IMR-90 (cell line): ENCODE measurements around the gene DBN1. TPM values are rescaled to one million over a fixed set of nuclear protein-coding genes. Genes with fewer than 3 reads are reported as not detected.
A peak's percentile ranks its signal among the peaks of the same experiment; 100 is the strongest.

Source experiments
- ATAC-seq: fragments of 200-7000 bp; cut with Tn5 transposase; 2 replicates; pipeline ENCODE4 v1.9.1; 2020; ENCODE audit warnings: low read depth, mild to moderate bottlenecking, moderate library complexity
- BruUV-seq: library from RNA; stranded (reverse); fragments of 400-500 nt; replicated peaks from 2 replicates; lab custom pipeline; 2021; lab: Mats Ljungman, UMichigan
- CTCF ChIA-PET: fragments of 300-600 bp; formaldehyde crosslinking; extraction: SDS; loops from one replicate; lab custom pipeline; 2021; ENCODE audit warnings: antibody characterized with exemption; lab: Yijun Ruan, JAX
- POLR2A ChIA-PET: fragments of 300-600 bp; sonication (Branson Sonifier 250); formaldehyde crosslinking; loops from one replicate; lab custom pipeline; 2022; ENCODE audit warnings: antibody characterized with exemption; ENCODE audit not compliant: unreplicated experiment; lab: Charles Lee
- DNase-seq: peaks from one replicate; pipeline ENCODE4 v3.0.0; 2013
- H2AFZ ChIP-seq: replicated peaks from 2 replicates; pipeline ENCODE3; 2013; ENCODE audit warnings: low read length, mild to moderate bottlenecking; ENCODE audit not compliant: poor library complexity
- H2AK5ac ChIP-seq: 2 replicates; pipeline ENCODE4 v1.6.1; 2013; ENCODE audit warnings: low read depth, low read length, inconsistent platforms
- H2AK9ac ChIP-seq: replicated peaks from 2 replicates; pipeline ENCODE3; 2013; ENCODE audit warnings: mild to moderate bottlenecking, low read depth, low read length, moderate library complexity; ENCODE audit not compliant: poor library complexity
- H2BK120ac ChIP-seq: 2 replicates; pipeline ENCODE4 v1.6.1; 2013; ENCODE audit warnings: low read depth, low read length, inconsistent platforms
- H2BK15ac ChIP-seq: 3 replicates; pipeline ENCODE4 v1.6.1; 2013; ENCODE audit warnings: low read depth, low read length, inconsistent platforms
- H2BK20ac ChIP-seq: 2 replicates; pipeline ENCODE4 v1.6.1; 2013; ENCODE audit warnings: low read depth, mild to moderate bottlenecking, inconsistent platforms, low read length, moderate library complexity
- H2BK5ac ChIP-seq: 2 replicates; pipeline ENCODE4 v1.6.1; 2013; ENCODE audit warnings: mild to moderate bottlenecking, low read depth, low read length, inconsistent platforms; ENCODE audit not compliant: poor library complexity, severe bottlenecking
- H3K14ac ChIP-seq: replicated peaks from 2 replicates; pipeline ENCODE4 v1.6.1; 2013; ENCODE audit warnings: low read depth, low read length, inconsistent platforms
- H3K18ac ChIP-seq: 2 replicates; pipeline ENCODE4 v1.6.1; 2013; ENCODE audit warnings: low read depth, low read length, control low read depth
- H3K23ac ChIP-seq: 2 replicates; pipeline ENCODE4 v1.6.1; 2013; ENCODE audit warnings: low read depth, low read length, inconsistent platforms
- H3K27ac ChIP-seq: 2 replicates; pipeline ENCODE4 v1.5.1; 2013; ENCODE audit warnings: mild to moderate bottlenecking, control low read depth, low read length; ENCODE audit not compliant: insufficient read depth
- H3K27me3 ChIP-seq: 2 replicates; pipeline ENCODE4 v1.6.1; 2013; ENCODE audit warnings: low read length; ENCODE audit not compliant: control insufficient read depth, insufficient read depth
- H3K36me3 ChIP-seq: 2 replicates; pipeline ENCODE4 v1.6.1; 2013; ENCODE audit warnings: low read length, mixed read lengths; ENCODE audit not compliant: control insufficient read depth, insufficient read depth
- H3K4ac ChIP-seq: 2 replicates; pipeline ENCODE4 v1.6.1; 2013; ENCODE audit warnings: low read depth, low read length, inconsistent platforms
- H3K4me1 ChIP-seq: 2 replicates; pipeline ENCODE4 v1.6.1; 2013; ENCODE audit warnings: low read length, mixed read lengths; ENCODE audit not compliant: control insufficient read depth, insufficient read depth
- H3K4me2 ChIP-seq: 2 replicates; pipeline ENCODE4 v1.6.1; 2013; ENCODE audit warnings: low read depth, mild to moderate bottlenecking, control low read depth, low read length, moderate library complexity
- H3K4me3 ChIP-seq: 2 replicates; pipeline ENCODE4 v1.5.1; 2013; ENCODE audit warnings: low read depth, mild to moderate bottlenecking, control low read depth, low read length, moderate library complexity; ENCODE audit not compliant: insufficient read depth
- H3K56ac ChIP-seq: 2 replicates; pipeline ENCODE4 v1.6.1; 2013; ENCODE audit warnings: low read length, inconsistent platforms; ENCODE audit not compliant: insufficient read depth; ENCODE audit errors: extremely low read depth
- H3K79me1 ChIP-seq, 2 experiments: 2 replicates each; pipeline ENCODE4 v1.6.1; 2013; ENCODE audit warnings: low read length in 2 of 2, inconsistent platforms in 1 of 2, low read depth in 1 of 2
- H3K9ac ChIP-seq: 2 replicates; pipeline ENCODE4 v1.6.1; 2013; ENCODE audit warnings: low read depth, low read length, control low read depth
- H3K9me1 ChIP-seq: 2 replicates; pipeline ENCODE4 v1.6.1; 2013; ENCODE audit warnings: low read length, inconsistent platforms; ENCODE audit not compliant: insufficient read depth
- H3K9me3 ChIP-seq: 2 replicates; pipeline ENCODE4 v1.6.1; 2013; ENCODE audit warnings: low read length; ENCODE audit not compliant: control insufficient read depth, insufficient read depth
- H4K20me1 ChIP-seq: 2 replicates; pipeline ENCODE4 v1.6.1; 2013; ENCODE audit warnings: low read length, inconsistent platforms; ENCODE audit not compliant: insufficient read depth
- H4K5ac ChIP-seq: 2 replicates; pipeline ENCODE4 v1.6.1; 2013; ENCODE audit warnings: mild to moderate bottlenecking, low read depth, low read length, control low read depth
- H4K8ac ChIP-seq, 2 experiments: 2 replicates each; pipeline ENCODE4 v1.6.1; 2013; ENCODE audit warnings: low read depth in 2 of 2, low read length in 2 of 2, control low read depth in 1 of 2, inconsistent platforms in 1 of 2
- H4K91ac ChIP-seq: 2 replicates; pipeline ENCODE4 v1.6.1; 2013; ENCODE audit warnings: low read depth, low read length, inconsistent platforms; ENCODE audit not compliant: insufficient read depth
- BHLHE40 ChIP-seq: fragments of 150-350 bp; IDR thresholded peaks from 2 replicates; pipeline ENCODE4 v1.6.1; 2016; ENCODE audit warnings: mild to moderate bottlenecking, low read depth, low read length
- CHD1 ChIP-seq: IDR thresholded peaks from 2 replicates; pipeline ENCODE4 v1.6.1; 2012; ENCODE audit warnings: low read depth, low read length, improper control_type of control experiment
- CTCF ChIP-seq: conservative IDR thresholded peaks from 2 replicates; pipeline ENCODE4 v1.5.1; 2012; ENCODE audit warnings: mild to moderate bottlenecking, low read depth, low read length, improper control_type of control experiment
- MAFK ChIP-seq: IDR thresholded peaks from 2 replicates; pipeline ENCODE4 v1.6.1; 2012; ENCODE audit warnings: low read depth, low read length, improper control_type of control experiment
- MAZ ChIP-seq: IDR thresholded peaks from 2 replicates; pipeline ENCODE4 v1.6.1; 2012; ENCODE audit warnings: low read depth, mild to moderate bottlenecking, low read length, improper control_type of control experiment, moderate library complexity, borderline replicate concordance
- MXI1 ChIP-seq: IDR thresholded peaks from 2 replicates; pipeline ENCODE4 v1.6.1; 2012; ENCODE audit warnings: low read depth, mild to moderate bottlenecking, low read length, moderate library complexity, borderline replicate concordance
- NFE2L2 ChIP-seq: fragments of 150-350 bp; IDR thresholded peaks from 2 replicates; pipeline ENCODE4 v1.6.1; 2016; ENCODE audit warnings: low read depth, mild to moderate bottlenecking, low read length
- POLR2A ChIP-seq: IDR thresholded peaks from 2 replicates; pipeline ENCODE4 v1.6.1; 2012; ENCODE audit warnings: mild to moderate bottlenecking, low read depth, low read length
- RAD21 ChIP-seq: IDR thresholded peaks from 2 replicates; pipeline ENCODE4 v1.6.1; 2012; ENCODE audit warnings: low read length, improper control_type of control experiment
- RFX5 ChIP-seq: IDR thresholded peaks from 2 replicates; pipeline ENCODE4 v1.8.0; 2012; ENCODE audit warnings: low read depth, mild to moderate bottlenecking, low read length, moderate library complexity
- WGBS, 2 experiments: methylation state at CpG; one replicate each; pipeline versions ENCODE4 v1.1.5 to v1.1.7; 2013; ENCODE audit warnings: missing lambda C conversion rate in 2 of 2; ENCODE audit not compliant: insufficient read length in 1 of 2; ENCODE audit errors: extremely low coverage in 2 of 2; 5-methylcytosine and 5-hydroxymethylcytosine counted together
- dilution Hi-C: fragments of 300-500 bp; cut with HindIII; formaldehyde crosslinking; loops from one replicate; pipeline ENCODE4 v1.14.3; 2018; ENCODE audit warnings: low sequenced_read_pairs; ENCODE audit not compliant: unreplicated experiment
- in situ Hi-C: fragments of 300-500 bp; cut with MboI; formaldehyde crosslinking; loops from 3 replicates; pipeline ENCODE4 v1.14.3; 2019; ENCODE audit warnings: low sequenced_read_pairs, inconsistent platforms, mixed read lengths
- intact Hi-C: fragments of 100-400 bp; cut with micrococcal nuclease; formaldehyde crosslinking; loops from 2 replicates; pipeline ENCODE4 v1.10.0; 2022
- polyA plus RNA-seq, 3 experiments: library from polyadenylated mRNA; depleted of rRNA; stranded (reverse); fragments of >200 nt; gene quantifications; 2 replicates each; pipeline ENCODE4 v1.2.3, GENCODE V29; 2012; ENCODE audit warnings: low replicate concordance in 1 of 3
- total RNA-seq: library from RNA; depleted of rRNA; stranded (reverse); fragments of >200 nt; gene quantifications from 2 replicates; pipeline ENCODE4 v1.2.3, GENCODE V29; 2012
- TF ChIP-seq, protein P1 (sequence below): fragments of 150-350 bp; IDR thresholded peaks from 2 replicates; pipeline ENCODE4 v1.6.1; 2016; ENCODE audit warnings: low read depth, mild to moderate bottlenecking, low read length, moderate library complexity, borderline replicate concordance
- TF ChIP-seq, protein P2 (sequence below): fragments of 150-350 bp; IDR thresholded peaks from 2 replicates; pipeline ENCODE4 v1.6.1; 2017; ENCODE audit warnings: mild to moderate bottlenecking, antibody characterized with exemption, low read length, low read depth

The DBN1 gene
- total and polyA plus RNA-seq, 2 of the 4 experiments (the other 2 are of a cell fraction), result 122 to 187 TPM

GRCh38 chr5:177430140-177430951 lies 43.1 kb downstream of the DBN1 start:
- no peak overlapping the region for H3K9ac ChIP-seq
- no peak for DNase-seq
- H3K23ac ChIP-seq, result no peak overlapping the region
- H3K27me3 ChIP-seq, result no peaks in the 10 kb centered on the region
- in situ Hi-C loops, result no loop called here
- no peak overlapping the region for H2BK120ac ChIP-seq
- H4K8ac ChIP-seq, result no peak overlapping the region
- H2BK20ac ChIP-seq, result no peak overlapping the region
- peak overlapping the region; percentile 49 for H2AK9ac ChIP-seq
- intact Hi-C loops, result no loop called here
- no peak overlapping the region for H3K56ac ChIP-seq
- no peak for ATAC-seq
- no peak overlapping the region for H3K4me3 ChIP-seq
- no peak overlapping the region for H3K27ac ChIP-seq
- H2AFZ ChIP-seq, result no peak overlapping the region
- H3K4me1 ChIP-seq, result peaks cover 13% of the 10 kb centered on the region
- H3K14ac ChIP-seq, result no peak overlapping the region
- H3K18ac ChIP-seq, result no peak overlapping the region
- no peaks in the 10 kb centered on the region for H3K9me3 ChIP-seq
- H3K36me3 ChIP-seq, result peaks cover 31% of the 10 kb centered on the region
- ChIA-PET CTCF (interaction anchor here (0.8 kb wide), 1 partner anchor 15 kb away, joined by 3 read pairs; no protein-coding TSS in a partner anchor), POLR2A (no interaction called here)
- H3K79me1 ChIP-seq, result peaks cover 13 to 48% of the 10 kb centered on the region in 2 experiments
- H2AK5ac ChIP-seq, result no peak overlapping the region
- peaks cover 9% of the 10 kb centered on the region for H3K9me1 ChIP-seq
- H2BK15ac ChIP-seq, result no peak overlapping the region
- no peak overlapping the region for H4K5ac ChIP-seq
- H4K91ac ChIP-seq, result no peak overlapping the region
- no peak overlapping the region for H3K4me2 ChIP-seq
- WGBS, 2 experiments, result 91% methylated on average over 16 of the region's 26 CpGs; no CpG with 5 or more reads in 1 of the 2 experiments
- H4K20me1 ChIP-seq, result peaks cover 29% of the 10 kb centered on the region
- dilution Hi-C loops, result no loop called here
- H3K4ac ChIP-seq, result no peak overlapping the region
- BruUV-seq, result no TSS peak
- no peak overlapping the region for H2BK5ac ChIP-seq
- TF ChIP-seq NFE2L2 (no peak), RAD21 (no peak), CTCF (no peak), BHLHE40 (no peak), MAZ (no peak), POLR2A (no peak), MAFK (no peak), CHD1 (no peak), MXI1 (no peak), RFX5 (no peak)
- TF ChIP-seq, protein P1, sequence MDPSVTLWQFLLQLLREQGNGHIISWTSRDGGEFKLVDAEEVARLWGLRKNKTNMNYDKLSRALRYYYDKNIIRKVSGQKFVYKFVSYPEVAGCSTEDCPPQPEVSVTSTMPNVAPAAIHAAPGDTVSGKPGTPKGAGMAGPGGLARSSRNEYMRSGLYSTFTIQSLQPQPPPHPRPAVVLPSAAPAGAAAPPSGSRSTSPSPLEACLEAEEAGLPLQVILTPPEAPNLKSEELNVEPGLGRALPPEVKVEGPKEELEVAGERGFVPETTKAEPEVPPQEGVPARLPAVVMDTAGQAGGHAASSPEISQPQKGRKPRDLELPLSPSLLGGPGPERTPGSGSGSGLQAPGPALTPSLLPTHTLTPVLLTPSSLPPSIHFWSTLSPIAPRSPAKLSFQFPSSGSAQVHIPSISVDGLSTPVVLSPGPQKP, result no peak
- TF ChIP-seq, protein P2, sequence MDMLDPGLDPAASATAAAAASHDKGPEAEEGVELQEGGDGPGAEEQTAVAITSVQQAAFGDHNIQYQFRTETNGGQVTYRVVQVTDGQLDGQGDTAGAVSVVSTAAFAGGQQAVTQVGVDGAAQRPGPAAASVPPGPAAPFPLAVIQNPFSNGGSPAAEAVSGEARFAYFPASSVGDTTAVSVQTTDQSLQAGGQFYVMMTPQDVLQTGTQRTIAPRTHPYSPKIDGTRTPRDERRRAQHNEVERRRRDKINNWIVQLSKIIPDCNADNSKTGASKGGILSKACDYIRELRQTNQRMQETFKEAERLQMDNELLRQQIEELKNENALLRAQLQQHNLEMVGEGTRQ, result no peak
